Suppressor macrophage treated with lipopolysaccharide for 1 hour (primary cell): Measurements from ENCODE around the gene ALK.
A peak's percentile ranks its signal among the peaks of the same experiment; 100 is the strongest.

ENCODE experiments used
- DNase-seq, 3 donors: peaks; one replicate each; pipeline ENCODE4 v3.0.0-alpha.2; 2020 to 2022

The ALK gene

DNA sequence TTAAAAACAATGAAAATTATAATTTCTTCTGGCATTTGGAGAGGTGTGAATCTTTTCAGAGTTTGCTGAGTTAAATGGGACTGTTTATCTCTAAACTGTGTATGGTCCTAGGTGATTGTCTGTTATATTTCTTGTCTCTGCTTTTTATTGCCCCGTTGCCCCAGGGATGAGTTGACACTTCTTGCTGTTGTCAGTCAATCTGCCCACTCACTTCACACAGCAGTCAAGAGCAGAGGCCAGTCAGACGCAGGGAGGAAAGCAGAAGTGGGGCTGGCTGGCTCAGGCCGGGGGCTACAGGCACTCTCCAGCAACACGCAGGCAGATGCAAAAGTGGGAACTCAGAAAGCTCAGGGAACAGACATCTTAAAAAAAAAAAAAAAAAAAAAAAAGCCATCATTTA, 441.0 kb downstream of the ALK start:
- peak; percentile 86 to 91 (median 87) for DNase-seq

DNA sequence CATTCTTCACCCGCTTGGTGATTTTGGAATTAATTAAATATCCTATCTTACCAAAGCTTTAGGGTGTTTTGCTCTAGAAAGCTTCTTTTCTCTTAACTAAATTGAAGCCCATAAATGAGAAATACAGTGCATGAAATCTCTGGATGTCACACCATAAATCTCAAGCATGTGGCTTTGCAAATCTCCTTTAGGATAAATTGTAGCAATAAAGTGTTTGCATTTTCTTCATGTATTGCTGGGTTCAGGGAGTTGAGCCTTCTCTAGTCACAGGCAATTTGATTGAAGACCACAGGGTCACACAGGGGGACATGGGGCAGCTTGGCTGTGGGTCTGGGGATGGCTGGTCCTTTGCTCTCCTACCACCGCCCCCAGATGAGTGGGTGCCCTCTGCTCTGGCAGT, 442.0 kb downstream of the ALK start:
- no peak for DNase-seq

DNA sequence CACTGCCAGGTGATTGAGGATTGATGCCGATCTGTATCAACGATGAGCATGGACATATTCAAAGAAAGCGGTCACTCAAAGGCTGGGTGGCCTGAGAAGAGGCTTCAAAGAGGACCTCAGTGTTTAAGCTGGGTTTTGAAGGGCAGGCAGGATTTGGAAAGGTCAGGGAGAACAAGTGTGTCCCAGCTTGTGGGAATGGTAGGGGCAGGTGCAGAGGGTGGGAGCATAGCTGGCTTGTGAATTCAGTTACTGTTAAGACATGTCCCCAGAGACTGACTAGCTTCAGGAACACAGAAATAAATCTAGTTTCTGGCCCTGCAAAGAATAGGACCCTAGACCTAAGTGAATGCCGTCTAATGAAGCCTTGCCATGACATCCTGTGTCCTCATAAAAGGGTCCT, 442.7 kb downstream of the ALK start:
- no peak for DNase-seq

DNA sequence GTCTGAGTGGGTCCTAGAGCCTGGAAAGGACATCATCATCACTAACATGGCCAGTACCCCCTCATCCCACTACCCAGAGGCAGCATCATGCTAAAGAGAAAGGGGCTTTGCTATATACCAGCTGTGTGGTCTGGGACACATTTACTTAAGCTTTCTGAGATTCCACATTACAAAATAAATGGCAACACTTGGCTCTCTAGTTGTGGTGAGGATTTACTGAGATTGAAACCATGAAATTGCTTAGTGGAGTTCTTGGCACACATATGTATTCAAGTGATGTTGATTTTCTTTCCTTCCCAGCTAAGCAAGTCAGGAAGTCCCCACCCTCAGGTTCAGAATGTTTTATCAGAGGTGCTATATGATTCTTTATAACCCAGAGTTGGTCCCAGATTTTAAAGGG, 444.2 kb downstream of the ALK start:
- no peak for DNase-seq

DNA sequence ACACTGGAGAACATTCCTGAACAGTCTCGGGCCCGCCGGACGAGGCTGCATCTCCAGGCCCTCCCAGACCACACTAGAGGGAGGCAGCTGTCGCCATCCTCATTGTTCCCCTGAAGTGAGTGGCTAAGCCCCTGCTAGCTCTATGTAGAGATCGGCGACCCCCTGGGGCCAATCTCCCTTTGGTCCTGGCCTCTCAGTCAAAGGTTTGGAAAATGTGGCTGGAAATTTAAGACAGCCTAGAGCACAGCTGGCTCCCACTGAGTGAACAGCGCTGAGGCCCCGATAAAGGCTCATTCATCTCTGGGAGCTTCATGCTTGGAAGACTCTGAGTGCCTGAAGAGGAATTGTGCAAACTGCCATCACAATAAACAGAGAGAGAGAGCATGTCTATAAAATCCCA, 445.9 kb downstream of the ALK start:
- DNase-seq = no peak

DNA sequence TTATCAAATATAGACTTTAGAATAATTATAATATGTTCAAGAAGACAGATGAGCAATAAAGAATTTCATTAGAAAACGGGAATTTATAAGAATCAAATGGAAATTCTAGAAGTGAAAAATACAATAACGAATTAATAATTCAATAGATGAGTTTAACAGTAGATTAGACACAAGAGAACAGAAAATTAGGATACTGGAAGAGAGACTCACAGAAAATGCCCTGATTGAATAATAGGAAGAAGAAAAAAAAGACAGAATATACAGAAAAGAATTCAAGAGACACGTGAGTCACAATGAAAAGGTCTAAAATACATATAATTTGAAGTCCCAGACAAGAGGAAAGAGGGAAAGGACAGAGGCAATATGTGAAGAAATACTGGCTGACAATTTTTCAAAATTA, 451.4 kb downstream of the ALK start:
- DNase-seq = no peak

DNA sequence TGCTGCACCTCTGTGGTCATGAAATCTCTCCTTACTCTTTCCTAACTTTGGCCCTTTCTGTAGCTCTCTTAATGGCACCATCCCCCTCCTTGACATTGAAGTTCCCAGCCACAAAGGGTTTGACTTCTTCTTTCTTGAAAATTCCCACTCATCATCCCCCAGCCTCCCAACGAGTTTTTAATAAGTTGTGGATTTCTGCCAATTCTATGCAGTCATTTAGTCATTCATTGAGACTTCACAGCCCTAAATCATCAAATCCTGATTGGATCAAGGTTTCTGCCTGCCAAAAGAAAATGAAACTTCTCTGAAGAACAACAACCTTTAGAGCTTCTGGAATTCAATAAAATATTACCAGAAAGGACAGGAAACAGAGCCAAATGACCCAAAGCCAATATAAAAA, 451.9 kb downstream of the ALK start:
- DNase-seq = no peak

DNA sequence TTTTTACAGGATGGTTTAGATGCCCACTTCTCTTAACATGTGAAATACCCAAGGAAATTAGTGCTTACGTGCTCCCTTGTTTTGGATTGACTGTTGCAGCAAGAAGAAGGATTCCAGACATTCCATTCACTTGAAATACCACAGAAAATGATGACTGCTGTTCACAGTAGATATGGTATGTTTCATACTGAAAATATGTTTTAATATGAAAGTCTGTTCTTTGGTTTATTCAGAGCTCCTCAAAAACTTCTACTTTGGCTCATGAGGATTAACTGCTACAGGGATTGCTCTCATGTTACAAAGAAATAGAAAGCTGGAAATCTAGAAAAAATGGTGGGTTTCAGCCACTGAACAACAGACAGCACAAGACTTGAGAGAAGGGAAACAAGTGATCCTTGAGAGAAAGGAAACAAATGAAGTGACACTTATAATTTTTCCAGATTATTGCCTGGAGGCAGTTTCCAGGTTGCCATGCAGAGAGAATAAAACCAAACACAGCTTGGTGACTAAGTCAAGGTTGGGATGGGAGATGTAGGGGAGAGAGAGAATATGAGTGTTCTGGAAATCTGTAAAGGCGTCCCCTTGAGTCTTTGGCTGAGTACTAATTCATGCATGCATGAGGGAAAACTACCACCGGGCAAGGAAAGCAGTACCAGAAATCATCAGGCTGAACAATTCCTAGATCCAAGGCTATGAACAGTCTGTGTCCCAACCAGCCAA, 458.0 kb downstream of the ALK start:
- DNase-seq = no peak

DNA sequence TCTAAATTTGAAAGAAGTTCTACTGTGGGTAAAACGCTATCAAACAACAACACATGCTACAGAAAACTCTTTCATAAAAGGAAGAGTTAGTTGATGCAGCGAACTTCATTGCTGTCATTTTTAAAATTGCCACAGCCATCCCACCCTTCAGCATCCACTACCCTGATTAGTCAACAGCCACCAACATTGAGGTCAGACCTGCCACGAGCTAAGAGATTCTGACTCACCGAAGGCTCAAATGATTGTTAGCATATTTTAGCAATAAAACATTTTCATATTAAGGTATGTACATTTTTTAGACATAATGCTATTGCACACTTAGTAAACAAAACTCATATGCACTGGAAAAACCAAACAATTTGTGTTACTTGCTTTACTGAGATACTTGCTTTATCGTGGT, 459.1 kb downstream of the ALK start:
- peak in 1 of 3 donors; percentile 12 for DNase-seq

DNA sequence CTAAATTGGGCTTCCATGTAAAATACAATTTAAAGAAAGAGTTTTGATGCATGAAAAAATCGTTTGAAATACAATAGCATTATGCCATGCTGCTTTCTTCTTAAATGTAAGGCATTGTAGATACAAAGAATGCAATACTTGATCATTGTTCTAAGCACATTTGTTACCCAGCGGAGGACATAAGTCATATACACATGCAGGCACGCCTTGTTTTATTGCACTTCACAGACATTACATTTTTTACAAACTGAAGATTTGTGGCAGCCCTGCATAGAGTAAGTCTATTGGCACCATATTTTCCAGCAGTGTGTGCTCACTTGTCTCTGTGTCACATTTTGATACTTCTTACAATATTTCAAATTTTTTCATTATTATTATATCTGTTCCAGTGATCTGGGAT, 461.2 kb downstream of the ALK start:
- no peak for DNase-seq

DNA sequence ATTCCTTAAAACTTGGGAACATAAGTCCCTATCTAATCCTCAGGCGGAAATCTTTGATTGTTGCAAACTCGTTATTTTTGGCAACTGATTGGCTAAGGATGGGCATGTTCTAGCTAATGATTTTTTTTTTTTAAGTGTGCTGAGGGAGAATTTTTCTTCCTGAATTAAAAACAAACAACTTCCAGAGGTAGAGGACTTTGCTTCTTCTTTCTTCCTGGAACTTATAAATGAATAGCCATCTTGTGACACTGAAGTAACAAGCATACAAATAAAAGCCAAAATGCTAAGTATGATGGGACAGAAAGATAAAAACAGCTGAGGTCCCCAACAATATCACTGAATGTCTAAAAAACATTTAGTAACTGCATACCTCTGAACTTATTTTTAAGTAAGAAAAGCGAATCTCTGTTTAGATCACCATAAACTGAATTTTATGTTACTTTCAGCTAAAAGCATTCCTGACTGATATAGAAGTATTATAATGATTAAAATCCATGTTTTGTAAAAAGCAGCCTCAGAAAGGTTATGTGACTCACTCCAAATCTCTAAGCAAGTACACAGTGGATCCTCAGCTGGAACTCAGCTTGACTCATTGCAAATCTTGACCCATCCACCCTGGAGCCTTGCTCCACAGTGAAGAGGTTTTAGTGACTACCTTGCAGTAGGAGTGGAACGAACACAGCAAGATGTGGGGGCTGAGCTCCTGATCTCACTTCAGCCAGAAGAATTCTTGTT, 461.8 kb downstream of the ALK start:
- DNase-seq = no peak

DNA sequence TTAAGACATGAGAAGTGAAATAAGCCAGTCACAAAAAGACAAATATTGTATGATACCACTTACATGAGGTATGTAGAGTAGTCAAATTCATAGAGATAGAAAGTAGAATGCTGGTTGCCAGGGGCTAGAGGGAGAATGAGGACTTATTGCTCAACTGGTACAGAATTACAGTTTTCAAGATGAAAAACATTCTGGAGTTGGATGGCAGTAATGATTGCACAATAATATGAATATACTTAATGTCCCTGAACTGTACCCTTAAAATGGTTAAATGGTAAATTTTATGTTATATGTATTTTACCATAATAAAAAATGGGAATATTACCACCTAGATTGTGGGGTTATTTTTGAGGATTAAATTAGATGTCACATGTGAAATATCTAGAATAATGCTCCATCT, 465.0 kb downstream of the ALK start:
- DNase-seq = no peak

DNA sequence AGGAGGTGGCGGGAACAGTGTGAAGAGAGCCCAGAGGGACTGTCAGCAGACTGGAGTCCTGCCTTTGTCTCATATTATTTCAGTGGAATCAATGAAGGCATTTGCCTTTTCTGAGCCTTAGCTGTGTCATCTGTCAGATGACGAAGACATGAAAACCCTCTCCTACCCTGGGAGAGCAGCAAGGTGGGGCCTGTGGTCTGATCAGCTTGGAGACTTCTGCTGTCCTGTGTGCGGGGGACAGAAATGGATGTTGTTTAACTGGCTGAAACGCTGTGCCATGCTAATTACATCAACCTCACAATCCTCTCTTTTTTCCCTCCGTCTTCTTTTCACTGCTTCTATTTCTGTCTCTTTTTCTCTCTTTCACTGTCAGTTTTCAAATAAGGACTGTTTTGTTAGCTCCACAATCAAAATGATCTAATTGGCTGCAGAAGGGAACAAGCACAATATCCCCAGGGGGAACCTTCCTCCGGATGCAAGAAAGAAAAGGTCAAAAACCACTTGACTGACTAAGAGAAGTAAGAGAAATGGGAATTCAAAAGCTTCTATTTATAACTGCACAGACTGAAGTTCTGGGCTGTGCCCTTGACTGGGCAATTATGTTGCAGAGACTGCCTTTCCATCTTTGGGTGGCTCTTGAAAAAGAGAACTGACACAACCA, 466.1 kb downstream of the ALK start:
- peak; percentile 50 to 61 (median 53) for DNase-seq

DNA sequence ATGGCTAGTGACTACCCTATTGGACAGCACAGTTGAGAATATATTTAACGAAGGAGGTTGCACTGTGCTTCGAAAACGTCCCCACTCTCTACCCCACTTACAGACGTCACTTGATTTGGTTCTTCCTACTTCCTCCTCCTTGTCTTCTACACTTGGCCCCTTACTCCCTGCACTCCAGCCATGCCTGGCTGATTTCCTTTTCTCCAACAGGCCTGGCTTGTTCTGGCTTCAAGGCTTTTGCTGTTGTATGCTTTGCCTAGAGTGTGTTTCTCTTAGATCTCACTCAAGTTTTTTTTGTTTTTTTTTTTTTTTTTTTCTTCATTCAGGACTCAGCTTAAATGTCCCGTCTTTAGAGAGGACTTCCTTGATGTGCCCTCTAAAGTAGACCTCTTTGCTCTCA, 469.4 kb downstream of the ALK start:
- DNase-seq = no peak

DNA sequence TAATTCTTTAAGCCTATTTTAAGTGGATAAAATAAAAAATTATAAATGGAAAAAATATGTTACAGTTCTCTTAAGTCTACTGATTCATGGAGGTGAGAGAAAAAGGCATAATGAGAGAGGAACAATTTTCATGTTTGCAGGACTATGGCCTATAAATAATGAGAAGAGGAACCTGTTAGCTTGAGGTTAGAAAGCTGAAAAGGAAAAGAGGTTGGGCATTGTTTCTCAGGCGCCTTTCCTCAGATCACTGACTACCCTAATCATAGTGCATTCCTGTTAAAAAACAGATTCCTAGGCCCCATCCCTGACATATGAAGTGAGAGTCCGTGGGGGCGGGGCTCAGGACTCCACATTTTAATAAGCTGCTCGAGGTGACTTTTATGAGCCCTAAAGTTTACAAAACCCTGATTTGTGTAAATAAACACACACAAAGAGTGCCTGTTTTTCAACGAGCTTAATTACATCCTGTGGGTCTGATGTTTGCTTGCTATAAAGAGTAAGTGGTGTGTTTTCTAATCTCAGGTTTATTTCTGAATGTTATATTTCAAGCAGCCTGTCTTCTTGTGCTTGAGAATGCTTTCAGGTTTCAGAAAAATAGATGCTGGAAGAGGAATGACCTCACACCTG, 470.7 kb downstream of the ALK start:
- DNase-seq = no peak

DNA sequence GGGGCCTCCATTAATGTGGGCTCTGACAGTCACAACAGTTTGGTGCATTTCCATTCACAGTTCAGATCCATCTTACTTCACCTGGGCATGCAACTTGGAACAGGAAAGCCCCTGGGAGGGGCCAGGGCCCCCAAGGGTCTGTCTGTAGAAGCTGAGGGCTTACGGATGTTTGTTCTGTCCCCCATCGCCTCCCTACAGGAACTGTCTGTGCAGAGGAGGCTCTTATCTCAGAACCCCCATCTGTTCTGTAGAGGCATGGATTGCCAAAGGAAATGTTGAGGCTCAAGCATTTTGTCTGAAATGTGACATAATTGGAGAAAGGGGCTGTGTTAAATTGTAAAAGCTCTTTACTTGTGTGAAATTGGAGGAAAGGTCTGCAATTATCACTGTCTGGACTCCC, 471.9 kb downstream of the ALK start:
- no peak for DNase-seq

DNA sequence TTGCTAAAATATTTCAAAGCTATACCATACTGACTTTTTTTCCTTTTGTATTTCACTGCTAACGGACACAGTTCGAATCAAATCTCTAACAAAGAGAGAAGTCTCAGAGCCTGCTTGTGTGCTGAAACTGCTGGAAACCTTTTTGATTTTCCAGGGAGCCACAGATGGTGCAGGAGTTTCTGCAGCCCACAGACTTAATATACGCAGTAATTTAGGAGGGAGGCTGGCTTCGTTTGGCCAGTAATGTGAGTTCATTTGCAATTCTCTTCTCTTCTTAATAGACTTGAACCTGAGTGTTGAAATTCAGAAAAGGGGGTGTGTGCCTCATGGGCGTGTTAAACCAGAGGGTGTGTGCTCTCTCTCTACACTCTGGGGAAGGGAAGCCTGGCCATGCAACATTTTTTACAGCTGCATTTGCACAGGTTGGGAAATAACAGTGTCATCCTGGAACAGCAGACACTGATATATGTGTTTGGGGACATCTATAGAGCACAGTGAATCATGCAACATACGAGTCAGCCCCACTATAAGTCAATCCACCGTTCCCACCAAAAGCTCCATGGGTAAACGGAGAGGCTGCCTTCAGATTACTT, 473.2 kb downstream of the ALK start:
- no peak for DNase-seq

DNA sequence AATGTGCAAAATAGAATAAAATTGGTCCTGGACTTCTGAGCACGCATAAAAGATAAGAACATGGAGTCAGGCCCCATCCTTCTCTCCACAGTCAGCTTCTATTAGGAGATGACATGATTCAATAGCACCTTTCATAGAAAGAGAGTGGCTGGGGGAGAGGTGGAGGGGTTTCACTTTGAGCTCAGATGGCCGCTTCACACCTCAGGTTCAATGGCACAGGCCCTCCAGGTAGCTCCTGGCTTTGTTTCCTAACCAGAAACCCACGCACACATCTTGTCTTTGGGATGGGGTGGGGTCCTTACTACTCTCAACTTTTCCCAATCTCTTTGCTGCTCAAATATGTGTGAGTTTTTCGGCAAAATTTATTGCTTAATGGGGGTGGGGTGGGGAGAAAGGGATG, 473.9 kb downstream of the ALK start:
- DNase-seq = no peak

DNA sequence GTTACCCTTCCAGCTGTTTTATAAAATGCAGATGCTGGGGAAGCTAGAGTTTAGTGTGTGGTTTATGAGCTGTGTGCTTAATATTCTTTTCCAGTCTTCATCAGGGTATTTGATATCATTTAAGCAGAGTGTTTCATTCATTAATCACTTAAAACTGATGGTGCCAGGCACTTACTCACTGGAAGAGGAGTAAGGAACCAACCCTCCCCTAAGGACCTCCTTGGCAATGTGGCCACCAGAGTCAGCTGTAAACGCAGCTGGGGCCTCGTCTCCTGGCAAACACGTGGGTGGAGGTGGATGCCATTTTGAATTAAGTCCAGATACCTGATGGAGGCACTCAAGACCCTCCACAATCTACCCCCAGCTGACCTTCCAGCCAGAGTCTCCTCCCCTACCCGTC, 474.5 kb downstream of the ALK start:
- DNase-seq = no peak

DNA sequence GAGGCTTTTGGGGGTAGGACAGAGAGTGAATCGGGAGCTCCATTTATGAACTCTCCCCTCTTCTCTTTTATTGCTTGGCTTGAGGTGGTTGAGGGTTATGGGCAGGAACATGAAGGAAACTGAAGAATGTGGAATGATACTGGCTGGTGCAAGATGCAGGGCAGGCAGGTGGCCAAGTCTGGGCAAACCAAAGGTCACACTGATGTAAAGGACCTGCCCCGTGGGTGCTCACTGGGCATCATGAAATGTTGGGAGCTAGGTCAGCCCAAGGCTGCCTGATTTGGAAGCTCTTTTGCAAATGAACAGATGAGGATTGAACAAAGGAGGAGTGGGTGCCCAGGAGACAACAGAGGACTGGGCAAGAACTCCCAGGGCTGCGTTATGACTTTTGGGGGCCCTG, 477.2 kb downstream of the ALK start:
- no peak for DNase-seq

DNA sequence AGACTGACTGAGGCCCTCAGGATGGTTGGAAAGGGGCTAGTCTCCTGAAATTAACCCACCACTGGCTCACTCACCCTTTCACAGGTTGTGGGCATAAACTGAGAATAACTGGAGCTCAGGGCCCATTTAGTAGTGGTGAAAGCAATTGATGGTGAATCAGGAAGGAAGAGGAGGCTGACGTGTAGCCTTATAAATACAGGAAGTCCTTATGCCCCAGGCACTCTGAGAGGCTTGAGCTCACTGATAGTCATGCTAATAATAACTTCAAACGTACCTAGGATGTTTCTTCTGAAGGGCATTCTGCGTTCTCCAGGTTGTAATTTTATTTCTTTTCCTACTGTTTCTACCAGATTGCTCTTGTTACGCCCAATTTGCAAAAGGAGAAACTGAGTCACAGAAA, 477.8 kb downstream of the ALK start:
- DNase-seq = peak; percentile 62 to 66 (median 63)

DNA sequence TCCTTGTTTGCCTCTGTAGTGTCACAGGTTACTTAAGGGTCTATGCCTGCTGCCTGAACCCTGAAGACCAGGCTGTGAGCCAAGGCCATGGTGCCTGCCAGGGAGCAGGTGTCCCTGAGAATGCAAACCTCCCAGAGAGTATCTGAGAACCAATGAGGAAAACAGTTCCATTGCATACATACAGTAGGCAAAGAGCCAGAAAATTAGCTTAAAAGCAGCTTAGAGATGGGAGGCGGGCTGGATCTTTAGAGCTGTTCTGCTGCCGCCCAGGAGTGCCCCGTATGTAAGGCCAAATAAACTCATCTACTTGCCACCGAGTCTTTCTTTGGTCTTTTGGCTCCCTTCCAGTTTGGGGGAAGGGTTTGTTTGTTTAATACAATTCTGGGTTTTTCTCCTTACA, 478.2 kb downstream of the ALK start:
- no peak for DNase-seq

DNA sequence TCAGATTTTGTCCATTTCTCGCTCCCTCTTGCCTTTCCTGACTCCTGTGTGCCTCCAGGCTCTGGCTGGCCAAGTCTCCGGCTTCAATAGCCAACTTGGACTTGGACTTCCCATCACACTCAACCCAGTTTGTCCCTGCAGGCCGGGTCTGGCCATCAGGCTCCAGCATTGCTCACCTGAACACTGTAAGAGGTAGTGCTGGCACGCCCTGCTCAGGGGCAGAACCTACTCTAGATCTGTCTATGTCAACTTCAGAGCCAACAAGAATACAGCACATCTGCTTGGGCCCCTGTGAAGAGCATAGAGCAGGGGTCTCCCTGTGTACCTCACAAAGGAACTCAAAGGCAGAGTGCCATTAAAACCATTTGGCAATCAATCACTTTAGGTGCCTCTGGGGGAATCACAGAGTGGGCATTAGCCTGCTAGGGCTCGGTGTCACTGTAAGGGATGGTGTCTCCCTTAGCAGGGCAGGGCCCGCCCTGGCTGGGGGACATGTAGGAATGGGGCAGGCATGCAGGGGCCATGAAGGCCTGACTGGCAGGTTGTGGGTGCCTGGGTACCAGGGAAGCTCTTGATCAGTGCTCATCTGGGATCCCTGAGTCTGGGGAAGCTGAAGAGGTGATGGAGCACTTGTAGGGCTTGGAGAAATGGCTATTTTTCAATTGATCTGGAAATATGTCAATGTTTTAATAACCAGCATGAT, 480.3 kb downstream of the ALK start:
- DNase-seq = no peak
